Left renal cortex interstitium (tissue), 4 donors: Measurements from ENCODE around the gene GMCL2. TPM values are rescaled to one million over a fixed set of nuclear protein-coding genes. Genes with fewer than 3 reads are reported as not detected.

Experiments used
- DNase-seq, 4 donors: peaks; one replicate each; pipeline ENCODE4 v3.0.0-alpha.2; 2013; ENCODE audit warnings: low read depth in 4 of 4, low spot score in 2 of 4, missing footprints in 1 of 4
- polyA plus RNA-seq, 4 donors: library from polyadenylated mRNA; unstranded; fragments of 120-200 nt; gene quantifications; one replicate each; pipeline ENCODE4 v1.2.1, GENCODE V29; 2013; ENCODE audit not compliant: insufficient read length in 4 of 4

GMCL2 gene
- polyA plus RNA-seq, 4 donors: 0.06 TPM; not detected in 2

DNA sequence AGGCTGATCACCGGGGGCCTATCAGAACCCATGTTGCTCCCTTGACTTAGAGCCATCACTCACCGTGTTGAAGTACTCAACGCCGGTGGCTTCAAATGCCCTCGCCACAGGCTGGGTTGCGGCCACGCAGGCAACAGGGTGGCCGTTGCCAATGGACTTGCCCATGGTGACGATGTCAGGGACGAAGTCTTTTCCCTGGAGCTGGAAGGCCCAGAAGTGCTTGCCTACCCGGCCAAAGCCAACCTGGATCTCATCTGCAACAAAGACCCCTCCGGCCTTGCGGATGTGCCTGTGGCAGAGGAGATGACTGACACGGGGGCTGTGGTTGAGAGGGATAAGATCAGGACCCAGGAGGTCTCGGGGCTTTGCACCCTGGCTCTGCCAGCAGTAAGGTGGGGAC lies 35.1 kb upstream of the GMCL2 start:
- no peak for DNase-seq

DNA sequence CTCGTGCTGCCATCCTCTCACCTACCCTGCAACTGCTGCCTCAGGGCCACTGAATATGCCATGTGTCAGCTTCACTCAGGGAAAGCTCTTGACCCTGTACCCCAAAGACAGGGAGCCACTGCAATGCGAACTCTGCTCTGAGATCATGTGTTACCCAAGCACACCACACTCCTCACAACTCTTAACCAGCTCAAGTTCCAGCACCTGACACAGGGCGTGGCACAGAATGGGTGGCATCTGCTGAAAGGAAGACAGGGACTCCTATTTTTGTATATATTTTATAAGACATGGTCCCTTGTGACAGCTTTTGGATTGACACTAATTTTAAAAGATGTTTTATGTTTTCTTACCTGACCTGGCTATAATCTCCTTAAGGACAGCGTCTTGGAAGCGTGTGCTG lies 34.7 kb upstream of the GMCL2 start:
- no peak for DNase-seq

DNA sequence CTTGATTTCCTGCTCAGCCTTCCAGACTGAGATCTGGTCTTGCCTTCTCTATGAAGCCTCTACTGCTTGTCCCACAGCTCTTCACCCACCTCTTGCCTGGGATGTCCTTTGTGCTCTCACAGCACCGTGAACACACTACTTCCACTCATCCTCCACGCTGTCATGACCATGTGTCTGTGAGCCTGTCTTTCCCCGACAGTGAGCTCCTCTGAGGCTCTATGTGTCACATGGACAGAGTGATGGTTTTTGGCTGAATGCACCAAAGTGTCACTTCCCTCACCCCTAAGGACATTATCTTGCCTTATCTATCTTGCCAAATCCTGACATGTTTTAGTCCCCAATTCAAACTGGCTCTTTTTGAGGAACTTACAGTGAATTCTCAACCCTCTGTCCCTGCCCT lies 34.1 kb upstream of the GMCL2 start:
- no peak for DNase-seq

DNA sequence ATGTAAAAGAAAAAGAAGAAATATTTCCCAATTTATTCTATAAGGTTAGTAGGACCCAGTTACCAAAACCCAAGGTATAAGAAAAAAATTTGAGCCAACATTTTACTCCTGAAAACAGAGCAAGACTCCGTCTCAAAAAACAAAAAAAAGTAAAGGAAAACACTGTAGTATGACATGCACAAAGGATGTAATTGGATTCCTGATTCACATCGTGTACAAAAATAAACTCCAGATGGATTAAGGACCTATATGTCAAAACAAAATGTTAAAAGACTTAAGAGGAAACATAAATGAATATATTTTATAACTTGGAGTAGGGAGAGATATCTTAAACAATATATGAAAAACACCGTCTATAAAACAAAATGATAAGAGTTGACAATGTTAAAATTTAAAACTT lies 31.7 kb upstream of the GMCL2 start:
- DNase-seq: no peak

DNA sequence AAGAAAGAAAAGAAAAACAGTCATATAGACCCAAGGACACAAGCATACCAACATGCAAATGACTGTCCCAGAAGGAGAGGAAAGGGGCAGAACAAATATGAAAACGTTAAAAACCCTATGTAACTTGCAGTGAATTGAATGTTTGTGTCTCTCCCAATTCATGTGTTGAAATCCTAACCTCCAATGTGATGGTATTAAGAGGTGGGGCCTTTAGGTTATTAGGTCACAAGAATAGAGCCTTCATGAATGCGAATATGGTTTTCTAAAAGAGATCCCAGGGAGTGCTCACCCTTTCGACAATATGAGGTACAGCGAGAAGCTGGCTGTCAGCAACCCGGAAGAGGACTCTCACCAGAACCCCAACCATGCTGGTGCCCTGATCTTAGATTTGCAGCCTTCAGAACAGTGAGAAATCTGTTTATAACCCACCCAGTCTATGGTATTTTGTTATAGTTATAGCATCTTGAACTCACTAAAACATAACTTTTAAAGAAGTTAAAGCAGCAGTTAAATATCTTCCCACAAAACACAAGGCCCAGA lies 31.1 kb upstream of the GMCL2 start:
- DNase-seq: no peak

DNA sequence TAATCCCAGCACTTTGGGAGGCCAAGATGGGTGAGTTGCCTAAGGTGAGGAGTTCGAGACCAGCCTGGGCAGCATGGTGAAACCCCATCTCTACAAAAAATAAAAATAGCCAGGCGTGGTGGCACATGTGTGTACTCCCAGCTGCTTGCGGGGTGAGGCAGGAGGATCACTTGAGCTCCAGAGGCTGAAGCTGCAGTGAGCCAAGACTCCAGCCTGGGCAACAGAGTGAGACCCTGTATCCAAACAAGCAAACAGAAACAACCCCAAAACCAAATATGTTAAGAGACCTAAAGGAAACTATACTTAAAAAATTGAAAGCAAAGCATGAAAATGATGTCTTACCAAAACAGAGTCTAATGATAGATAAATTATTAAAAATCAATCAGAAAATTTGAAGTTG lies 29.6 kb upstream of the GMCL2 start:
- DNase-seq: no peak

DNA sequence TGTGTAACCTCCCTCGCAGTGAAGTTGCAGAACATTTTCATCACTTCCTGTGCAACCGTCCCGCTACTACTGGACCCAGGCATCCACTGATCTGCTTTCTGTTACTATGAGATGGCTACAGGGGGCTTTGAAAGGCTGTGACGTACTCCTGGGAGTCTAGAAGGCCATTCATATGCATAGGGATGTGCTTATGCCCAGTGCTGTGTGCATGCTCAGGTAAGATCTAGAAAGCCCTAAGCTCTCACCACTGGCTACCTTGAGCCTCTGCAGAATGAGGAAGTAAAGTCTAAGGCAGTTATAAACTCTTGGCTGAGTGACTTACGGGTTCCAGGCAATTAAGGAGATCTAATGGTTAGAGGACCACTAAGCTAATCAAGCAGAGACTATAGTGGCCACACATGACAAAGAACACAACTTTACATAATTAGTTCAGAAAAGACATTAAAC lies 28.9 kb upstream of the GMCL2 start:
- DNase-seq: no peak

DNA sequence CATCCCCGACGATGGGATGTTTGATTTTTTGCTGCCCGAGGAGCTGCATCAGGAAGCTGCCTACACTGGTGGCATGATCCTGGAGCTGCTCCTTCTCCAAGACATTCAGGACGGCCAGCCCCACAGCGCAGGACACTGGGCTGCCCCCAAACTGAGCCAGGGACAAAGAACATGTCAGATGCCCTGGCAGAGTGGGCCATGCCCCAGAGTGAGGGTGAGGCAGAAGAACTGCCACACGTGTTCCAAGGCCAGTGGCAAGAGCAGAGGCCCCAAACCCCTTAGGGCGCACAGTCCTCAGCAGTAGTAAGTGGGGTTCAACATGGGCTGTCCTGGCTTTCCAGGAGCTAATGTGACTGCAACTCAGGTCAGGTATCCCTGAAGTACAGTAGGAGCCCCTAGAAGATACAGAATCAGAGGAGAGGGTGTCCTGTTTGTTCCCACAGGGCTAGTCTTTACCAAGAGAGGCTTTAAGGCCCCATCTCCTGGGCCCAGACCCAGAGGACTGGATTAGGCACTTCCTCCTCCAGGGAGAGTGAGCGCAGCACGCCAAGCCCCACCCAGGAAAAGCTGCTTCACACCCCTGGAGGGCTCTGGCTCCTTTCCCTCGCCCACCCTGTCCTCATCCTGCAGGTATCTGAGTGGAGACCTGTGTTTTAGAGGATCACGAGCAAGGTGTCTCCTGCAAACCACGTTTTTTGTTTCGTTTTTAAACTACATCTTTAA lies 28.3 kb upstream of the GMCL2 start:
- DNase-seq: no peak

DNA sequence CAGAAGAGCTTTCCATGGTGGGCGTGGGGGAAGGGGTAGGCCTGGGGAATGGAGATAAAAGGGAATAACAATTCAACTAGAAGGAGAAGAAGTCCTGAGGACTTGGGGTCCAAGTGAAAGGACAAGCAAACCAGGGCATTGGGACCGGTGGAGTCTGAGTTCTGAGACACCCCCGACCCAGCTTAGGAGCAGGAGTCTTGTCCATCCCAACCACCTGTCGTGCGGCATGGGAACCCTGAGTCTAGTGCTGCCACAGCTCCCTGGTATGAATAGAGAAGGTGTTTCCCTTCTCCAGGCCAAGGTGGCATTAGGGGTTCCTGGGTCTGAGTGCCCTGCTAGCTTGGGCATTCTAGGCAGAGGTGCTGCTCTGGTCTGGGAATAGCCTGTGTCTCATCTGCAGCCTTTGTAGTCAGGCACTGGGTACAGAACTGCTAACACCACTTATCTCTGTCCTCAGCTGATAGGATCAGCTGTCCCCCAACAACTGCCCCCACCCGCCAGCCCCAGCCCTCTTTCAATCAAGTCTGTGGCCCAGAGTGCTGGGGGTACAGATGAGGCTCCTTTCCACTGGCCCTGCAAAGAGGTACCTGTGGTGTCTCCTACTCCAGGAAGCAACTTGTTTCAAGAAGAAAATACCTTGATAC lies 27.1 kb upstream of the GMCL2 start:
- no peak for DNase-seq

DNA sequence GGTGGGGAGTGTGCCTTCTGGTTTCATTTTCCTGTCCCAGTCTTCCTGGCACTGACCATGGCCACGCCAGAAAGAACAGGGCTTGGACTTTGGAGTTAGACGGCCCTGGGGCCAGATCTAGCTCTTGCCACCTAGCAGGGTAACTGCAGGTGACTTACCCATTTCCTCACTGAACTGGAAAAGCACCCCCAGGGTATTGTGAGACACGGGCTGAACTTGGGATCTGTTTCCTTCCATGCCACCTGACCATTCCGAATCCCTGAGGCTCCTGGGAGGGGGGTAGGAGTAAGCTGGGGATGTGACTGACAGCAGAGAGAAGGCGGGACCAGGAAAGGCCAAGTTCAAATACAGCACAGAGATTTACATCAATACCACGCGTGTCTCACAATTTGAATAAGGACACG lies 26.6 kb upstream of the GMCL2 start:
- no peak for DNase-seq

DNA sequence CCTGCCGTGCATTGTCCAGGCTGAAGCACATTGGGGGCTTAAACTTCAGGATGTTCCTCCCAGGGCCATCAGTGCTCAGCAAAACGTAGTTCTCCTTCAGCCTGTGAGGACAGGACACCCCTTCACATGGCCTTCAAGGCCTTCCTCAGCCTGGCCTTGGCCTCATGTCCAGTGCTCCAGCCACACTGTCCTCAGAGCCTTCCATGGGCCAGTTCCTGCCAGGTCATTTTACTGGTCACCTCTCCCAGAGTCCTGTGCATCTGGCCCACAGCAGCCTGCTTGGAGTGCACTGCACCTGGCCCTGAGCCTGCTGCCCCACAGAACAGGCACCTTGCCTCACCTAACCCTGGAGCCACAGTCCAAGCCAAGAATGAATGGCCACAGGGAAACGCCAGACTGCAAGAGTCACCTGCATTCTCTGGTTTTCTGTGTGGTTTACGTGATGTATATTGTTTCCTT lies 25.9 kb upstream of the GMCL2 start:
- DNase-seq: no peak

DNA sequence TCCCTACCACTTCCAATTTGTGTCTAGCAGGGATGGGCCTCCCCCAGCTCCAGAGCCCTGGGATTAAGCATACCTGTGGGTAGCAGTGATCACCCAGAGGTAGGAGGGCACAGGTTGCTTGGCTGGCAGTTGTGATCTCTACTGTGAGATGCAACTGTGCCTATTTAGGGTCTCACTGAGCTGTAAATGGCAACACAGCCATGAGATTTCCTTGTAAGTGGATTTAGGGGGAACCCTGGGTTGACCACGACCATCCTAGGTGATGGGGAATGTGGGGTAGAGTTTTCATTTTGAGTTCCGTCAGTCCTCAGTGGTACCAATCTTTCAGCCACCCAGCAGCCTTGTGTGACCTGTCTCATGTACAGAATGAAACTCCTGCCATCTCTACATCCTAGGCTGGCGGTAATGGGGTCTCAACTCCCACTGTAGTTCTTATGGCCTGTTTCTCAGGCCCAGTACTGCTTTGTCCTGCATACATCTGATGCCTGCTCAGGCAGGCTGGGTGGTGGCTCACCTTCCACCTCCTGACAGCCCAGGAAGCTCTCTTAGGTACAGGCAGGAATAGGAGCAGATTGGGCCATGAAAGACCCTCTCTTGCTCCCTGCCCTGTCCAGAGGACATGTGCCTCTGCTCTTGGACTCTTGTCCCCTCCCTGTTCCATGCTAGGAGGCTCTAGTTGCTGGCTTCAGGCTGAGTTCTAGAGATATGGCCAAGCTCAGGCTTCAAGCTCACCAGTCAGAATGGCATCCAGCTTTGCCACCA lies 25.3 kb upstream of the GMCL2 start:
- DNase-seq: no peak

DNA sequence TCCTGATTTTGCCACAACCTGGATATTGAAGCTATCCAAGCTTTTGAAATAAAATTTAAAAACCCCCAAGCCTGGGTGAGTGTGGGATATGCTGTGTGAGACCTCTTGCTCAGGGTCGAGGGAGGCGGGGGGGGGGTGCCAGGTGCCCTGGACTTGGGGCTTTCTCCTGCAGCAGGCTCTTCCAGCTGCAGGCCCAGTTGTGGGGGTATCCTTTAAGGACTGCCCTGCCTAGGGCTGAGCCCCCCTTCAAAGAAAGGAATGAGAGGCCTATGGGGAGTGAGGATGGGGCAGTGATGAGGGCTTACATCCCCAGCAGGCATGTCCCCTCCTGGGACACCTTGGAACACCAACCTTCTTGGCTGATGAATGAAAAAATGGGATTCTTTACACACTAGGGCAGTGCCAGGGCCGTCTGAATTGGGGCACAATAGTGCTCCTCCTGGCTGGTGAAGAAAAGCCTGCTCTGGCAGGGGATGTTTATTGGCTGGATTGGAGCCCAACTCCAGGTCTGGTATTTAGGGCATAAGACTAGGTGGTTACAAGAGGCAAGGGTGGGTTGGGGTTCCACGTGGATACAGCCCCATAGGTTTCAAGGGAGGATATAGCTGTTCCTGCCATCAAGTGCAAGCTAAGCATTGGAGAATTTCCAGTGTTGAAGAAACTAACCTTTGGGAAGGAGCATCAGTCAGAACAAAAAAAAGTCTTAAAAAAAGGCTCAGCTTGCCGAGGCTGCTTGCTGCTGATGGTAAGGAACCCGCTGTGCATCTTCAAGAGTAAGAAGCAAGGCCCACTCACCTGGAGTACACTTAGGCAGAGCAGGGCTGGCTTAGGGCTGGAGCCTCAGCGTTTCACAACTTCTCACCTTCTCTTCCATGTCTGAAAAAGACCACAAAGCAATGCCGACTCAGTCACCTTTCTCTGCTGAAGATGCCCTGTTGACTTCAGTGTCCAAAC lies 24.2 kb upstream of the GMCL2 start:
- no peak for DNase-seq

DNA sequence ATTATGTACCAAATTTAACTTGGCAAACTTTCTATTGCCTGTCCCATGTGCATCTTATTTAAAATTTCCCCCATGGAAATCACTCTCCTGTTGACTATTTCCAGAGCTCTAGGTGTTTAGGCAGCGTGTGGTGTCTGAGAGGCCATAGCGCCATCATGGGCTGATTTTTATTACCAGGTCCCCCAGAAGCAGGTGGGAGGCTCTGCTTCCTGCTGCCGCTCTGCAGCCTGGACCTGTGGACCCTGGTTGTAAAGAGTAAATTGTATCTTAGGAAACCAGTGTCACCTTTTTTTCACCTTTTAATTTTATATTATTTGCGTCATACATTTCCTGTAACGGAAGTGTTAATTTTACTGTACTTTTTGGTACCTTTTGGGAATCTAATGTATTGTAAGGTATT lies 23.5 kb upstream of the GMCL2 start:
- no peak for DNase-seq

DNA sequence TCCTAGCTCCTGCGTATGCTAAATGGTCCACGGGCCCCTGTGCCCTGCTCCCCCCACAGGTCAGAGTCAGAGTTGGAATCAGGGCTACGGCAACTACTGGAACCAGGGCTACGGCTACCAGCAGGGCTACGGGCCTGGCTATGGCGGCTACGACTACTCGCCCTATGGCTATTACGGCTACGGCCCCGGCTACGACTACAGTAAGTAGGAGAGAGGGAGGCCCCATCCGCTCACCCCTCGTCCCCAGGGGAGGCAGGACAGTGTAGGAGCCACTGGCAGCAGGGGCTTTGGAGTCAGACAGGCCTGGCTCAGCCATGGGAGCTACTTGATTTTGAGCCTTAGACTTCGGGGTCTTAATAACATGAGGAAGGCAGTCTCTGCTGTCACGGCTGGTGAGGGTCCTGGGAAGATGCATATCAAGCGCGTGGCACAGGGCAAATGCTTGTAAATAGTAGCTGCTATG lies 22.9 kb upstream of the GMCL2 start:
- no peak for DNase-seq

DNA sequence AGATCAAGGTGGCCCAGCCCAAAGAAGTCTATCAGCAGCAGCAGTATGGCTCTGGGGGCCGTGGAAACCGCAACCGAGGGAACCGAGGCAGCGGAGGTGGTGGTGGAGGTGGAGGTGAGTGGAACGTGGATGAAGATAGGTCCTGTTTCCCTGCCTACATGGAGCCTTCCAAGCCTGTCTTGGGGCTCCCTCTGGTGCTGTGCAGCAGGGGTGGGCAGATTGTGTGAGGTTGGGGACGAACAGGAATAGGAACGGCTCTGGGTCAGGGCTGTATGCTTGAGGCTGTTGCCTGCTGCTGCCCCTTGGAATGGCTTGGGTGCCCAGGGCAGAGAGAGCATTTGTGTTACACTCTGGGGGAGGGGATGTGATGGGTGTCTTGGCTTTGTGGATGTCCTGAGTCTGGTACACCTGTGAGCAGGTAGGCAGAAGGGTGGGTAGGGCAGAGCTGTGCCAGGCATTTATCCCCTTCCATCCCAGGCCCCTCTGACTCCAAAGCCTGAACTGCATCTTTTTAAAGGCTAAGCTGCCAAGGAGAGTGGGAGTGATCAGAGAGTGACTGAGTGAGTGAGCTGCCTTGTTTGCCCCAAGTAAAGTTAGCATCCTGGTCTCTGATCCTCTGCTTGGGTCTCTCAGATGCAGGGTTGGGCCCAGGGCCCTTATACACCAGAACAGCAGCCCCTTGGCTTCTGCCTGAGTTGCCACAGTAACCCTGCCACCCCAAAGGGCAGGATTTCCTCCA lies 22.3 kb upstream of the GMCL2 start:
- DNase-seq: no peak

DNA sequence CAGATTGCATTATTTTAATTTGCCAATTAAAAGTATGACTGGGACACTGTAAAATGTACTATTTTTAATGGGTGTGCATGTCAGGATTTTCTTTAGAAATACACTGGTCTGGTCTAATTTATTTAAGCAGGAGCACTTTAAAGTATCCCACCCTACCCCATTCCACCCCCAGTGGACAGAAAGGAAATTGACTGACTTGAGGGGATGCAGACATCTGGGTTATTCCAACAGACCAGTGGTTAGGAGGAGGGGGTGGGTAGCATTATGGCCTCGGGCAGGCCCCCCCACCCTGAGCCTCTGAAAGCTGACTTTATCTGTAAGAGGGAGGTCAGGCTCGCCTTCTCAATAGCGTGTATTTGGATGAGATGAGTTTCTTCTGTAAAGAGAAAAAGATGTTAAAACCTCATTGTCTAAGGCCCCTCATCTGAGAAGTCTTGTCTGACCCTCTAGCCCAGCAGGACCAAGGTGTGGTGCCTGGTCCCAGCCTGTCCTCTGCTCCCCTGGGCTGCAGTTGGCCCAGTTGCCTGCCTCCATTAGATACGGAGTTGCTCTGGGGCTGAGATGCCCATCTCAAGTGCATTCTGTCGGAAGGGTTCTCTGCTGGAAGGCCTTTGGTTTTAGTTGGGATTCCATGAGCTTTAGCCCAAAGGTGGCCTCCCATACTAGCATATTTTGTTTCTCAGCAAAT lies 21.5 kb upstream of the GMCL2 start:
- DNase-seq: no peak

DNA sequence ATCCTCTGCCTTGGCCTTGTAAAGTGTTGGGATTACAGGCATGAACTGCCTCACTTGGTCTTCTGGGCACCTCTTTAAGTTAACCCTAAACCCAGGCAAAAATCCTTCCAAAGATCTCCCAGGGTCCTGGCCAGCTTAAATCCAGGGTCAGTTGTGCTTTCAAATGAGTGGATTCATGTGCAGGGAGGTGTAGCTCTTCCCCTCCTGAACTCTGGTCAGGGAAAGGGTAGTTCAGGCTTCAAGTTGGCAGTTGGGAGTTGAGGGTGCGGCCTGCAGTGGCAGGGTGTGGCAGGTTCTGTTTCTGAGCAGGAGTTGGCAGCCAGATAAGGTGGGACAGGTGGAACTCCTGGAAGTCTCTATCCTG lies 20.7 kb upstream of the GMCL2 start:
- DNase-seq: no peak
